GM10266 (cell line): ENCODE measurements around the gene EOLA1.
"Not testable (repeated sequence)": the region's sequence is repeated elsewhere in the genome, so short reads cannot be mapped to it uniquely, and the experiment has no call there.

Experiments used
- DNase-seq: peaks from one replicate; pipeline ENCODE4 v3.0.0; 2012; ENCODE audit errors: extremely low spot score
- TF ChIP-seq, protein P1 (sequence below): IDR thresholded peaks from 2 replicates; pipeline ENCODE4 v1.5.1; 2012; ENCODE audit warnings: mild to moderate bottlenecking, low read depth; ENCODE audit not compliant: control insufficient read depth, insufficient read depth; ENCODE audit errors: missing control alignments

The EOLA1 gene

DNA sequence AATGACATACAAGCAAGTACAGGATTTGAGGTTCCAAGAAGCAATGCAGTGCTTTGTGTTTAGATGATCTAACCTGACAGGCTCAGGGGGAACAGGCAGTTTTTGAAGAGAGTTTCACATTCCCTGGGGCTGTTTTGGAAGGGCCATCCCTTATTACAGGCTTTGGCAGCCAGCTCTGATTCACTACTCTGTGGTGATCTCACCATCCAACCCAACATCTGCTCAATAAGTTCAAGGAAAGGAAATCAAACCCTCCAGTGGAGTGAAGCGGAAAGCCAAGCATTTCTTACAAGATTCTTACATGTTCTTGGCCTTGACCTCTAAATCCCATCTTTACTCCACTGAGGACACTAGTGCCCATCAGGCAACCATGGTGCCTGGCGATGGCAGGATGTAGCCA lies 43.2 kb upstream of the EOLA1 start:
- DNase-seq: no peak
- TF ChIP-seq, protein P1, sequence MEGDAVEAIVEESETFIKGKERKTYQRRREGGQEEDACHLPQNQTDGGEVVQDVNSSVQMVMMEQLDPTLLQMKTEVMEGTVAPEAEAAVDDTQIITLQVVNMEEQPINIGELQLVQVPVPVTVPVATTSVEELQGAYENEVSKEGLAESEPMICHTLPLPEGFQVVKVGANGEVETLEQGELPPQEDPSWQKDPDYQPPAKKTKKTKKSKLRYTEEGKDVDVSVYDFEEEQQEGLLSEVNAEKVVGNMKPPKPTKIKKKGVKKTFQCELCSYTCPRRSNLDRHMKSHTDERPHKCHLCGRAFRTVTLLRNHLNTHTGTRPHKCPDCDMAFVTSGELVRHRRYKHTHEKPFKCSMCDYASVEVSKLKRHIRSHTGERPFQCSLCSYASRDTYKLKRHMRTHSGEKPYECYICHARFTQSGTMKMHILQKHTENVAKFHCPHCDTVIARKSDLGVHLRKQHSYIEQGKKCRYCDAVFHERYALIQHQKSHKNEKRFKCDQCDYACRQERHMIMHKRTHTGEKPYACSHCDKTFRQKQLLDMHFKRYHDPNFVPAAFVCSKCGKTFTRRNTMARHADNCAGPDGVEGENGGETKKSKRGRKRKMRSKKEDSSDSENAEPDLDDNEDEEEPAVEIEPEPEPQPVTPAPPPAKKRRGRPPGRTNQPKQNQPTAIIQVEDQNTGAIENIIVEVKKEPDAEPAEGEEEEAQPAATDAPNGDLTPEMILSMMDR: no peak

DNA sequence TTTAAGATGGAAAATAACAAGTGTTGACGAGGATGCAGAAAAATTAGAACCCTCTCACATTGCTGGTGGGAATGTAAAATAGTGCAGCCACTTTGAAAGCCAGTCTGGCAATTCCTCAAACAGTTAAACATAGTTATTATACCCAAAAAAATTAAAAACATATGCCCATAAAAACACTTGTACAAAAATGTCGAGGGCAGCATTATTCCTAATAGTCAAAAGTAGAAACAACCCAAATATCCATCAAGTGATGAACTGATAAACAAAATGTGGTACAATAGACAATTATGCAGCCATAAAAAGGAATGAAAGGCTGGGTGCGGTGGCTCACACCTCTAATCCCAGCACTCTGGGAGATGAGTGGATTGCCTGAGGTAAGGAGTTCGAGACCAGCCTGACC lies 42.0 kb upstream of the EOLA1 start:
- no peak for DNase-seq
- TF ChIP-seq, protein P1: no peak

DNA sequence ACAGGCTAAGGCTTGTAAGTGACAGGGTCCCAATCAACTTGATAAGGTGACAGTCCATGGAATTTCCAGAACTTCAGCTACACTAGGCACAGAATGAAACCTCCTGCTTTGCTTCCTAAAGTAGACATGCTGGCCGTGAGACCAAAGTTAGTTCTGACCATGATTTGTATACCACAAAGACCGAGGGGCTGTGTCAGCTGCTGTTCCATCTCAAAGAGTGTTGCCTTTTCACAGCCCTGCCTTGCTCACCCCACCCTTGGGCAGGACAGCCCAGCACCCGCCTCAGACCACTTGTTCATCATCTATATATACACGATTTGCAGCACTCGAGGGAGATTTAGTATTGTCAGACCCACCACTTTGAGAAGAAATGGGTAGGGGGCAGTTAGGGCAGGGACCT lies 41.0 kb upstream of the EOLA1 start:
- DNase-seq: no peak
- TF ChIP-seq, protein P1: no peak

DNA sequence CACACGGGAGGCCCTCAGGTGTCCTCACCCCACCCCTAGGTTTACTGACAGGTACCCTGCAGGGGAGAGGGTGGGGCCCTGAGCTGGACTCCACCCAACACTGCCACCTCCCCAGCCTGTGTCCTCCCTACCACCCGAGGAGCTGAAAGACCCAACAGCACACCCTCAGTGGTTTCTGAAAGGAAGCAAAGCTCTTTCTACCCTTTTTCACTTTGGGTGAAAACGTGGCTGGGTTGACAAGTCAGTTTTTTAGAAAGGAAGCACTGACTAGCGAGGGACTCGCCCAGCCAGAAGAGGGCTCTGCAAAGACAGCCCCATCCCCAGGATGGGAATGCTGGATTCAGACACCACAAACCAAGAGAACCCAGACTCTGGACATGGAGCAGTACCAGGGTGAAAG lies 37.9 kb upstream of the EOLA1 start:
- not testable (repeated sequence) for DNase-seq

DNA sequence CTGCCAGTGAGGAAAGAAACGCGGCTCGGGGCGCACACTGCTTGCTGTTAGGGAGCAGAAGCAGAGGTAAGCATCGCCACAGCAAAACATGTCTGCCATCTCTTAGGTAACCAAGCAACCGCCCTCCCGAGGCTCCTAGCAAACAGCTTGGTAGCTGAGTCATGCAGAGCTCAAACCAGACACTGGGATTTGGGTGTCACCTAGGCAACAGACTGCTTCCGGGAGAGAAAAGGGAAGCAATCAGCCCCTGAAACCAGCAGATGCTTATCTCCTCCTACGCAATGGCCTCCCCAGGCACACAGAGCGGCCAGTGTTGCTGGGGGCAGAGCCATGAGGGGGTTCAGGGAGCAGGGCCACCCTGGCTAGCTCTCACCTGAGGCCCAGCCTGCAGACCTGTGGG lies 37.4 kb upstream of the EOLA1 start:
- peak; percentile 14 for DNase-seq

DNA sequence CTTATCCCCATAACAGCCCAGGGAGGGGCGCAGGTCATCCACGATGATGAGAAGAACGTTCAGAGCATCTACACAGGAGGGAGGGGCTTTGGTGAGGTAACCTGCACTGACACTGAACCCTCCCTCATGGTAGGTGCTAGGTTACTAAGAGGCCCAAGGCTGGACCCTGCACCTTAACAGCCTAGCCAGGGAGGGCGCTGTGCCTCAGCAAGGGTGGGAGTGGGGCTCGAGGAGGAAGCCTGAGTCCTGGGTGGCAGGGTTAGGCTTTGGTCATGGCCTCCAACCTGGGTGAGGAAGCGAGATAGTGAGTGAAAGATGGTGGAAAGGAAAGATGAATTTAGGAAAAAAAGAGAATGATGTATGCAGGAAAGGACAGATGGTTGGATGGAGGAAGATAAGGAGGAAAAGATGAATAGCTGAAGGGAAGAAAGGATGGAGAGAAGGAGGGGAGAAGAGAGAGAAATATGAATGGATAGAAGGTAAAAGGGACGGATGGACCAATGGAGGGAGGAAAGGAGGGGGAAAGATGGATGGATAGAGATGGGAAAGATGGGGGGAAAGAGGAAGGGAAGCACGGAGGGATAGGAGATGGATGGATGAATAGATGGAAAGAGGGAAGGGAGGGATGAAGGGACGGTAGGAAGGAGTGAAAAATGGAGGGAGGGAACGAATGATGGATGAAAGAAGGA lies 36.4 kb upstream of the EOLA1 start:
- TF ChIP-seq, protein P1: peak; percentile 62
- peak; percentile 58 for DNase-seq

DNA sequence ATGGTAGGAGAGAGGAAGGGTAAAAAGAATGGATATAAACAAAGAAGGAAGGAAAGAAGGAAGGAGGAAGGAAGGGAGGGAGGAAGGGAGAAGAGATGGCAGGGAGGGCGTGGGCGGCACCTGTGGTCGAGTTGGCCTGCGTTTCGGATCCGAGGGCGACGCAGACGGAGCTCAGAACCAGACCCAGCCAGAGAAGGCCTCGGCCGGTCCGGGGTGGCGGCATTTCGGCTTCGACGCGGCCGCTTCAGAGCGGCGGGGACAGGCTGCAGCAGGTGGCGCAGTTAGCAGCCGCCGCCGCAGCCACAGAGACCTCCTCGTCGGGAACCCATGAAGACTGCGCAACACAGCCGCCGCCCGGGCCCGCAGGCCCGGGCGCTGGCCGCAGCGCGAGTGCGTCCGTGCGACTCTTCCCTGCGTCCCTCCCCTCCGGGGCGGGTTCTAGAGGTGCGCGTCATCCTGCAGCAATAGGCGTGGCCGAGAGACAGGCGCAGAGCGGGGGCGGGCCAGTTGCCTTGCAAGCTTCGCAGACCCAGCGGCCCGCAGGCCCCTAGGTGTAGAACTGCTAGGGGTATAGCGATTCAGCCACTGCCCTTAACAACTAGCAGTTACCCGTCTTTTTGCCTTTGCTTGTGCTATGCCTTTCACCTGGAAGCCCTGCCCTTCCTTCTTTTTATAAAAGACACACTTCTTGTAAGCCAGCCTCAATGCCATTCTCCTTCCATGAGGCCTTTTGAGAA lies 35.7 kb upstream of the EOLA1 start, which contains the start of gene IDS:
Gene IDS, minus strand, starts transcription at position 392 of the 737 bp plus-strand sequence. Its CDS starts 169 bp downstream, at position 223.
- TF ChIP-seq, protein P1: no peak
- peak; percentile 72 for DNase-seq

DNA sequence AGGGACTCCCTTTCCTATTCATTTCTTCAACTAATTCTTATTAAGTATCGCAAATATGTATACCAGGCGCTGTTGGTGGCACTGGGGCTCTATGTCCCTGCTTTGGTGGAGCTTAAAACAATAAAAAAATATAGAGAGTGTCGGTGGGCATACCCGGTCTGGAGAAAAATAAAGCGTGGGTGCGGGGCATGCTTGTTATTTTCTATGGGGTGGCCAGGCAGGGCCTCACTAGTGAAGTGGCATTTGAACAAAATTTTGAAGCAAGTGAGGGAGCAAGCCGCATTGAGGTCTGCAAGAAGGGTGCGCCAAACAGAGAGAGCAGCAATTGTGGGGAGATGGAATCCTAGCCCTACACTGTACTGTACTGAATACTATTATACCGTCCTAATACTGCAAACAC lies 35.1 kb upstream of the EOLA1 start:
- no peak for DNase-seq
- TF ChIP-seq, protein P1: no peak
